Activated CD4-positive, alpha-beta T cell treated with anti-CD3 and anti-CD28 coated beads, Interleukin-2, amount 50 U/mL, for 1 hour (primary cell): ENCODE results near the gene CHFR.
"Not testable (repeated sequence)": the region's sequence is repeated elsewhere in the genome, so short reads cannot be mapped to it uniquely, and the experiment has no call there.

Experiments
- DNase-seq: peaks from one replicate; pipeline ENCODE4 v3.0.0-alpha.2; 2020

Gene CHFR, protein sequence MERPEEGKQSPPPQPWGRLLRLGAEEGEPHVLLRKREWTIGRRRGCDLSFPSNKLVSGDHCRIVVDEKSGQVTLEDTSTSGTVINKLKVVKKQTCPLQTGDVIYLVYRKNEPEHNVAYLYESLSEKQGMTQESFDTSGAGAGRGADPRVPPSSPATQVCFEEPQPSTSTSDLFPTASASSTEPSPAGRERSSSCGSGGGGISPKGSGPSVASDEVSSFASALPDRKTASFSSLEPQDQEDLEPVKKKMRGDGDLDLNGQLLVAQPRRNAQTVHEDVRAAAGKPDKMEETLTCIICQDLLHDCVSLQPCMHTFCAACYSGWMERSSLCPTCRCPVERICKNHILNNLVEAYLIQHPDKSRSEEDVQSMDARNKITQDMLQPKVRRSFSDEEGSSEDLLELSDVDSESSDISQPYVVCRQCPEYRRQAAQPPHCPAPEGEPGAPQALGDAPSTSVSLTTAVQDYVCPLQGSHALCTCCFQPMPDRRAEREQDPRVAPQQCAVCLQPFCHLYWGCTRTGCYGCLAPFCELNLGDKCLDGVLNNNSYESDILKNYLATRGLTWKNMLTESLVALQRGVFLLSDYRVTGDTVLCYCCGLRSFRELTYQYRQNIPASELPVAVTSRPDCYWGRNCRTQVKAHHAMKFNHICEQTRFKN

DNA sequence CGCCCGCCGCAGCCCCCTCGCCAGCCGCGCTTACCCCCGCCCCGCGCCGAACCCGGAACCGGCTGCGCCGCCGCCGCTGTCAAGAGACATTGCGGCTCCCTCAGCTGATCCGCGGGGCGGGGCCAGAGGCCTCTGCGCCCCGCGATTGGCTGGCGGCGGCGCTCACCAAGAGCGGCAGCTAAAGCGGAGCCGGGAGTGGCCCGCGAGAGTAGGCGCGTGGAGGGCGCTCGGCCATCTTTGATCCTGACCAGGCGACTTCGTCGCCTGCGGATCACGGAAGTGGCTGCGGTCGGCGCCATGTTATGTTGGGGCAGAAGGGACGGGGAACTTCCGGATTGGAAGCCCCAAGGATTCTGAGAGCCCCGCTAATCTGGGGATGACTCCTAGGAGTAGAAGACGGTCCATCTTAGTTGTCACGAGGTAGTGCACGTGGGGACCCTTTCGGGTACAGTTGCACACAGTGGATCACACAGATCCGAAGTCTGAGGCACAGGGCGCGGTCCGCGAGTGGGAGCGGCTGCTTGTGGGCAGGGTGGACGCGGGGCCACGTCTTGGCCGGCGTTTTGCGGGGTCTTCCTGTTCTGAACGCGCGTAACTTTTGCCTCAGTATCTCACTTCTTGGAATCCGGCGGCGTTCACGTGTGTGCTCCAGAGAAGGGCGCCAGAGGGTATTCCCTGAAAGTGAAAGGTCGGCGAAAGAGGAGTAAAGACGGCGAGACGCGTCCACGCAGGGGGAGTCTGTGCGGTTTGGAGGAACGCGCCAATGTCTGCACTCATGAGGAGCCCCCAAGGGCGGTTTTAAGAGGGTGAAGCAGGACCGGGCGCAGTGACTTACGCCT lies at the start of gene CHFR:
Gene CHFR, minus strand, starts transcription at position 93 of the 839 bp plus-strand sequence. CDS start 277 bp downstream, outside the sequence.
- peak; percentile 91 for DNase-seq

DNA sequence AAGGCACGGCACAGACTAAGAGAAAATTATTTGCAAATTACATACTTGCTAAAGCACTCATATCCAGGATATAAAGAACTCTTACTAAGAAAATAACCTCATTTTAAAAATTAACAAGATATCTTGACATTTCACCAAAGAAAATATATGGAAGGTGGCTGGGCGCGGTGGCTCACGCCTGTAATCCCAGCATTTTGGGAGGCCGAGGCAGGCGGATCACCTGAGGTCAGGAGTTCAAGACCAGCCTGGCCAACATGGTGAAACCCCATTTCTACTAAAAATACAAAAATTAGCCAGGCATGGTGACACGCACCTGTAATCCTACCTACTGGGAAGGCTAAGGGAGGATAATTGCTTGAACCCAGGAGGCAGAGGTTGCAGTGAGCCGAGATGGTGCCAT lies 49.5 kb upstream of the CHFR start:
- DNase-seq, result not testable (repeated sequence)

DNA sequence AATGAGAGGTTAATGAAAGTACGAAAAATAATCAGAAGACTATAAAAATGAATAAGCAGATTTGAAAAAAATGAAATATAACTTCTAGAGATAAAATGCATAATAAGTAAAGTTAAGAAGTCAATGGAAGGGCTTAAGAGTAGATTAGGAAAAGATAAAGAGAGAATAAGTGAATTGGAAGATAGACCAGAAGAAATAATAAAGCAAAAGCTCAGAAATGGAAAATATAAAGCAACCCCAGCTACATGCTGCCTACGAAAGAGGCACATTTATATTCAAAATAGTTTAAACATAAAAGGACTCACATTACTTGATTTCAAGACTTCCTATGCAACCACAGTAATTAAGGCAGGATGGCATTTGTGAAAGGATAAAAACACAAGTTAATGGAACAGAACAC lies 48.8 kb upstream of the CHFR start:
- no peak for DNase-seq

- DNase-seq, result no peak
These were observed 39.0 kb upstream of the CHFR start for GRCh38 chr12:132926415-132926833.

GRCh38 chr12:132925597-132926414 lies 38.4 kb upstream of the CHFR start:
- DNase-seq, result no peak

DNA sequence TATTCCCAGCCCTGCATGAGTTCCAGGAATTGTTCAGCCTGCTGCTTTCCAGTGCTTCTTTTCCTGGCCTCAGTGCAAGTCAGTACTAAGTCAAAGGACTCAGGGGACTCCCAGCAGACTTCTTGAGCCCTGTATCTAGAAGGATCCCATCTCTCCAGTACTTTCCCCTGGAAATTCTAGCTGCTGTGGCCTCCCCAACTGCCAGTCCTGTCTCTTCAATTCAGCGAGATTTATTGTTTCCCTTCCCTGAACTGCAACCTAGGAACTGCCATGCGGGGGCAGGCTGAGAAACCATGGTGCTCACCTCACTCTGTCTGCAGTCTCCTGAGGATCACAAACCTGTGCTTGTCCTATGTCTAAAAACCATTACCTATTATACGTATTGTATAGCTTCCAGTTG lies 37.0 kb upstream of the CHFR start:
- DNase-seq, result no peak

GRCh38 chr12:132923356-132923909 lies 36.0 kb upstream of the CHFR start:
- DNase-seq, result no peak

- DNase-seq, result no peak
These were observed 35.3 kb upstream of the CHFR start for GRCh38 chr12:132922676-132923075.

DNA sequence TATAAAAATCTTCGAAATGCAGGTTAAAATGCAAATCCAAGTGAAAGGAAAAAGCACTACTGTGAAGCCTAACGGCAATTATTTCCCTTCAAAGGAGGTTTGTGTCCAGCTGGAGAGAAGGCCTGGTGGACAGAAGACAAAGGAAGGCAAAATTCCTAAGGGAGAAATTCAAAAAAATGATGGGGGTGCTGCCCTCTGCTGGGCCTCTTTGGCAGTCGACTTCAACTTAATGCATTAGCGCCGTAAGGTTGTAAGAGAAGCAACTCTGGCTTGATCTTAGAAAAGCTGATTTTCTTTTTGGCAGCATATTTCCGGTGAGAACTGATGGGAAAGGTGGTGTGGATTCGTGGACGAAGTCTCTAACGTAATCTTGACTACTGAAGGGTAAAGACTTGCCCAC lies 34.3 kb upstream of the CHFR start:
- no peak for DNase-seq

DNA sequence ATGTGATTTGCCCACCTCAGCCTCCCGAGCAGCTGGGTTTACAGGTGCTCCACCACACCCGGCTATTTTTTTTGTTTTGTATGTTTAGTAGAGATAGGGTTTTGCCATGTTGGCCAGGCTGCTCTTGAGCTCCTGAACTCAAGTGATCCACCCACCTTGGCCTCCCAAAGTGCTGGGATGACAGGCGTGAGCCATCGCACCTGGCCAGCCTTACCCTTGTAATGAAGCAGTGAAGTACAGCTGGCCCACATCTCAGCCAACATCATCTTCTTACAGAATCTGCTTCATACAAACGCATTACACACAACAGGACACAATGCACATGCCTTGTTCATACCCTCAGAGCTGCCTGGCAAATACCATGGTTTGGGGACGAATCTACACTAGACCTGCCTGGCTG lies 31.3 kb upstream of the CHFR start:
- DNase-seq, result no peak

- no peak for DNase-seq
These were observed 21.6 kb upstream of the CHFR start for GRCh38 chr12:132909030-132909368.

- DNase-seq, result peak; percentile 94
These were observed 21.0 kb upstream of the CHFR start for GRCh38 chr12:132908145-132909029.

DNA sequence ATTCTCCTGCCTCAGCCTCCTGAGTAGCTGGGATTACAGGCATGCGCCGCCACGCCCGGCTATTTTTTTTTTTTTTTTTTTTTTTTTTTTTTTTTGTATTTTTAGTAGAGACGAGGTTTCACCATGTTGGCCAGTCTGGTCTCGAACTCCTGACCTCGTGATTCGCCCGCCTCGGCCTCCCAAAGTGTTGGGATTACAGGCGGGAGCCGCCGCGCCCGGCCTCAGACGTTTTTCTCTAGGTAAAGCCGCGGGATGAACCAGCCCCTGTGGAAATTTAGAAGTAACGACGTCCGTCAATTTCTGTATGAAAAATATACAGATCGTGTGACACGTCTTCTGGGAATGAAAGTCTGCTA lies 20.4 kb upstream of the CHFR start:
- not testable (repeated sequence) for DNase-seq

GRCh38 chr12:132907216-132907615 lies 19.8 kb upstream of the CHFR start:
- no peak for DNase-seq

DNA sequence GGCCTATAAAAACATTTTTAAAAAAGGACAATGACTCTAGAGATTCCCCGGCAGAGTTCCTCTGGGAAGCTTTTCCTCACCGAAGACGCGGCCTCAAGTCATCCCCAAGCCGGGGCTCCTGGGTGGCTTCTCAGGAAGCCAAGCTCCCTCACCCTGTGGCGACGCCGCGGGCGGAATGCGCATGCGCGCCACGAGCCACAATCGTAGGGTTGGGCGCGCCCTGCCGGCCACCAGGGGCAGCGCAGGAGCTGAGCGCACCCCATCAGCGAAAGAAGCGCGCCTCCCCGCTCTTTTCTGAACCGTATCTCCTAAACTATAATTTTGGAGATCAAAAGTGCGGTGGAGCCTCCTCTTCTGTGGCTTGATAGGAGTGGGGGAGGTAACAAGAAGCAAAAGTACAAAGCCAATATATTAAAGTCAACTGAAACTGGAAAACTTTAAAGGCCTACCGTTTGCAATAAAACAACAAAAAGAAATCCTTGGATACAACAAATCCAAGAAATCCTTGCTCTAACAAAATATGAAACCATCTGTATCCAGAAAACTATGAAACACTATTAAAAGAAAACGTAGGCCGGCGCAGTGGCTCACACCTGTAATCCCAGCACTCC lies 17.4 kb upstream of the CHFR start:
- peak; percentile 90 for DNase-seq

DNA sequence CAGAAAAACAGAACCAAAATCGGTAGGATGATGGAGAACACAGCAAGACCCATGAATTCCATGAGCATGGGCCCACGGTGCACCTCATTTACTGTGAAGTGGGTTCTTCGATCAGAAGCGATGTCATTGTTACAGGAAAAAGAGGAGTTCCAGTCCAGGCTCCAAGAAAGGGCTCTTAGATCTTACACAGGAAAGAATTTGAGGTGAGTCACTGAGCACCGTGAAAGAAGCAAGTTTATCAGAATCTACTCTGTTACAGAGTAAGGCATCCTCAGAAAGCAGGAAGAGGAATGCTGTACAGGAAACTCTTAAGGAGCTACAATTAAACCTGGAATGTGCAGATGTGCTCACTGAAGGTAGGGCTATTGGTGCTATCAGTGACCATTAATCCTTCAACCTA lies 11.6 kb upstream of the CHFR start:
- no peak for DNase-seq

- no peak for DNase-seq
These were observed 1.4 kb upstream of the CHFR start for GRCh38 chr12:132888852-132889251.

DNA sequence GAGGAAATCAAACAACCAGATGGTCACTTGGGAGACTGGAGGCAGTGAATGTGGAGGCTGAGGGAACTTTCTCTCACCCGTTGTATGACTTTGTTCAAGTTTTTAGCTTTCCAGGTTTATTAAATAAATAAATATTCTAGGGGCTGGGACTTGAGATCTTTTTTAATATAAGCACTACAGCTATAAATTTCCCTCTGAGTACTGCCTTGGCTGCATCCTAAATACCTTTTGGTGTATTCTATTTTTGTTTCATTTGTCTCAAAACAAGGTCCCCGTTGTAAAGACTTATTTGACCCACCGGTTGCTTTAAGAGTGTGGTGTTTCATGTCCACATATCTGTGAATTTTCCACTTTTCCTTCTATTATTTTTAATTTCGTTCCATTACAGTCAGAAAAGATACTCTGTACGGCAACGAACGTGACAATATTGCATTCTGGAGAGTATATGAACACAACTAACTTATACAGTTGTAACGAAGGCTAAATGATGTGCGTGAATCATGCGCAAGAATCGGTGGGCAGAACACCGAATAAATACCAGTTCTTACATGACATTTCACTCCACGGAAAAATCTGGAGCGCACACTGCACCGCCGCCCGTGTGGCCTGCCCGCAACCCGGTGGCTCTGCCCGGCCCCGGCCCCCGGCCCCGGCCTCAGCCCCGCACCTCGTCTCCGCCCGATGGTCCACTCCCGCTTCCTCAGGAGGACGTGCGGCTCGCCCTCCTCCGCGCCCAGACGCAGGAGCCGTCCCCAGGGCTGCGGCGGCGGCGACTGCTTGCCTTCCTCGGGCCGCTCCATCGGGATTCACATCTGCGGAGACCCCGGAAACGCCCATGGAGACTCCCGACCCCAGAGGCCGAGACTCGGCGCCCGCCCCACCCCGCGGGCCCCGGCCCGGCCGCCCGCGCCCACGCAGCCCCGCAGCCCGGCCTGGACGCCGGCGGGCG lies 602 bp downstream of the CHFR start:
- no peak for DNase-seq

DNA sequence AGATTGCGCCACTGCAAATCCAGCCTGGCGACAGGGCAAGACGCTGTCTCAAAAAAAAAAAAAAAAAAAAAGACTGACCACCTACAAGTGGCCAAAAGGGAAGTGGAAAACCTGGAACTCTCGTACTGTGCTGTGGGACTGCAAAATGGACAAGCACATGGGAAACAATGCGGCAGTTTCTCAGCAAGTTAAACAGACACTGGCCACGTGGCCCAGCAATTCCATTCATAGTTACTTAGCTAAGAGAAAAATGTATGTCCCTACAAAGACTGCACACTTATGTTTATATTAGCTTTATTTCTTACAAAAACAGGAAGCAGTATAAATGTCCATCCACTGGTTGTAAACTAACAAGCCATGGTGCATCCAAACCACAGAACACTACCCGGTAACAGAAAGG lies 5.6 kb downstream of the CHFR start:
- DNase-seq, result no peak

DNA sequence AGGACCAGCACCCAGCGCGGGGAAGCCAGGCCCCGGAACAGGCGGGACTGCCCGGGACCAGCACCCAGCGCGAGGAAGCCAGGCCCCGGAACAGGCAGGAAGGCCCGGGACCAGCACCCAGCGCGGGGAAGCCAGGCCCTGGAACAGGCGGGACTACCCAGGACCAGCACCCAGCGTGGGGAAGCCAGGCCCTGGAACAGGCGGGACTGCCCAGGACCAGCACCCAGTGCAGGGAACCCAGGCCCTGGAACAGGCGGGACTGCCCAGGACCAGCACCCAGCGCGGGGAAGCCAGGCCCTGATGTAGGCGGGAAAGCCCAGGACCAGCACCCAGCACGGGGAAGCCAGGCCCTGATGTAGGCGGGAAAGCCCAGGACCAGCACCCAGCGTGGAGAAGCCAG lies 12.8 kb downstream of the CHFR start:
- DNase-seq, result not testable (repeated sequence)
